Mucosa of descending colon (tissue), 3 donors: ENCODE results near the gene USP44. TPM values are rescaled to one million over a fixed set of nuclear protein-coding genes. Genes with fewer than 3 reads are reported as not detected.

Experiments used
- ATAC-seq: fragments of 200-7000 bp; cut with Tn5 transposase; one replicate; pipeline ENCODE4 v1.9.1; 2020; ENCODE audit warnings: mild to moderate bottlenecking, moderate library complexity
- DNase-seq, 3 donors: peaks; one replicate each; pipeline ENCODE4 v3.0.0-alpha.2; 2020
- H3K36me3 ChIP-seq: fragments of 200-600 bp; one replicate; pipeline ENCODE4 v1.8.0; 2021; ENCODE audit warnings: low read depth, mild to moderate bottlenecking
- H3K4me1 ChIP-seq: fragments of 200-600 bp; one replicate; pipeline ENCODE4 v1.8.0; 2021; ENCODE audit warnings: low read depth, mild to moderate bottlenecking
- H3K4me3 ChIP-seq: fragments of 200-600 bp; one replicate; pipeline ENCODE4 v1.8.0; 2021; ENCODE audit warnings: mild to moderate bottlenecking
- H3K9me3 ChIP-seq: fragments of 200-600 bp; one replicate; pipeline ENCODE4 v1.8.0; 2021; ENCODE audit warnings: mild to moderate bottlenecking
- CTCF ChIP-seq: fragments of 200-600 bp; IDR thresholded peaks from one replicate; pipeline ENCODE4 v1.8.0; 2022; ENCODE audit warnings: antibody characterized with exemption, mild to moderate bottlenecking
- intact Hi-C, 2 donors: fragments of 100-400 bp; cut with DNase I in 1 of 2; cut with micrococcal nuclease in 1 of 2; formaldehyde crosslinking; loops; one replicate each; pipeline versions ENCODE4 v1.11.0 to v1.11.1; 2022; cut with DNase I, micrococcal nuclease
- total RNA-seq, 3 donors: library from RNA; stranded (reverse); fragmentation: NEBNext Ultra II Directional in 2 of 3; extraction: Animal tissue kit (Norgen Biotek cat#: 25700) in 2 of 3; gene quantifications; one replicate each; pipeline versions ENCODE4 v1.2.1 to v1.2.4, GENCODE V29; 2021 to 2023
- donor health status: DM: no; HTN: no; CAD: no; lungs with moderate emphysema.
- donor health status: DM: no; HTN: no; CAD: no.
- donor health status: DM: no; HTN: yes; CAD: no.

USP44 gene
- total RNA-seq, 3 donors from 2014 or later: 0.20 to 1.7 (median 0.53) TPM

DNA sequence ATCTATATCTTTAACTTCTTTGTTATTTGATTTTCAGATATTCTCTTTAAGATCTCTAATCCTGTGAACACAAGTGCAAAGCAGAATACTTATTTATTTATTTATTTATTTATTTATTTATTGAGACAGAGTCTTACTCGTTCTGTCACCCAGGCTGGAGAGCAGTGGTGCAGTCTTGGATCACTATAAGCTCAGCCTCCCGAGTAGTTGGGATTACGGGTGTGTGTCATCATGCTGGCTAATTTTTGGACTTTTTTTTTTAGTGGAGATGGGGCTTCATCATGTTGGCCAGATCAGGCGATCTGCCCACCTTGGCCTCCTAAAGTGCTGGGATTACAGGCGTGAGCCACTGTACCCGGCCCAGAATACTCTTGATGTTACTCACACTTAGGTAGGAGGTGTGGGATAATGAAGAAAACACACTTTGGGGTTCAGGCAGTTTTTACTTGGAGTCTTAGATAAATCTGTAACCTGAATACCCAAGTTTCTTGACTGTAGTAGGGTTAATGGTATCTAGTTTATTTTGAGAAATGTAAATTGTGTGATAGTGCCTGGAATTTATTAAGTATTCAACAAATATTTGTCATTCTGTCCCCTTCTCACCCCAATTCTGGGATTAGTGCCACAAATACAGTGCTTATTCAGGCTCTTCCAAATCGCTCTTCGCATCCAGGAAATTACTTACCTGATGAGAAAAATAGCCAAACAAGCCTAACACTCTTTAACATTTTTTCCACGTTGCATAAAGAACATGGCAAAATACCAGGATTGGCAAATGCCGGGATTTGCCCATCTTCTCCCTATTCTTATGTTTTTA is 44.4 kb downstream of the USP44 start:
- H3K36me3 ChIP-seq: peaks cover 2% of the 10 kb centered on the region

GRCh38 chr12:95505039-95505438 is 46.2 kb downstream of the USP44 start:
- H3K4me3 ChIP-seq: no peak overlapping the region
- no peak for ATAC-seq
- no peaks in the 10 kb centered on the region for H3K9me3 ChIP-seq

More for the DNA sequence above, 44.4 kb downstream of the USP44 start:
- Histone ChIP-seq H3K4me3 (no peak overlapping the region), H3K9me3 (no peaks in the 10 kb centered on the region), H3K4me1 (no peaks in the 10 kb centered on the region)
- no peak for DNase-seq
- TF ChIP-seq CTCF: no peak
- intact Hi-C loops: no loop called here
- ATAC-seq: no peak

DNA sequence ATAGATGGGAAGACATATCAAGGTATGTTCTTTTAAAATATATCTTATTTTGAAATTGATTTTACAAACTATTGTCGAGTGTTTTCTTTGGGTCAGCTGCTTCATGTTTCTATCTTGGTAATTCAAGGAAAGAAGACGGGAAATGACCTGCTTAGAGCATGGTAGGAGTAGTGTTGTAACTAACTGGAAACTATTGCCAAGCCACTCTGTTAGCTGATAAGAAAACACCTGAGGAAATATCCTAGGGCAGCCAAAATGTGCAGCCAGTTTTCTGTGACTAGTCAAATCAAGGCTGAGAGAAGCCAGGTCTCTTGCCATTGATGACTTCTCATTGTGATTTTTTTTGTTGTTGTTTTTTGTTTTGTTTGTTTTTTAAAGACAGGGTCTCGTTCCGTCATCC is 47.1 kb downstream of the USP44 start:
- no peak for DNase-seq
- TF ChIP-seq CTCF: no peak
- Histone ChIP-seq H3K4me3 (no peak overlapping the region), H3K9me3 (no peaks in the 10 kb centered on the region), H3K4me1 (no peaks in the 10 kb centered on the region), H3K36me3 (no peaks in the 10 kb centered on the region)
- intact Hi-C loops: no loop called here
- ATAC-seq: no peak

More at GRCh38 chr12:95505039-95505438, 46.2 kb downstream of the USP44 start:
- no peak for DNase-seq
- TF ChIP-seq CTCF: no peak
- no peaks in the 10 kb centered on the region for H3K36me3 ChIP-seq
- intact Hi-C loops: no loop called here
- no peaks in the 10 kb centered on the region for H3K4me1 ChIP-seq

DNA sequence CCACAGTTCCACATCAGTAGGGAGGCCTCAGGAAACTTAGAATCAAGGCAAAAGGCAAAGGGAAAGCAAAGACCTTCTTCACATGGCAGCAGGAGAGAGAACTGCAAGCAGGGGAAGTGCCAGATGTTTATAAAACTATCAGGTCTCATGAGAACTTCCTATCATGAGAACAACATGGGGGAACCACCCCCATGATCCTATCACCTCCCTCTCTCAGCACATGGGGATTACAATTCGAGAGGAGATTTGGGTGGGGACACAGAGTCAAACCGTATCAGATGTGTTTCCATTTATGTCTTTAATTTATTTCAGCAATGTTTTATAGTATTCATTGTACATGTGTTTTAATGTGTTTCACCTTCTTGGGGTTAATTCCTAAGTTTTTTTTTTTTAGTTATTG is 51.5 kb downstream of the USP44 start:
- no peak for DNase-seq
- intact Hi-C loops: no loop called here
- Histone ChIP-seq H3K36me3 (no peaks in the 10 kb centered on the region), H3K4me1 (no peaks in the 10 kb centered on the region), H3K4me3 (no peak overlapping the region), H3K9me3 (no peaks in the 10 kb centered on the region)
- ATAC-seq: no peak
- no peak for TF ChIP-seq CTCF

GRCh38 chr12:95498968-95499367 is 52.3 kb downstream of the USP44 start:
- no peaks in the 10 kb centered on the region for H3K4me1 ChIP-seq
- intact Hi-C loops: no loop called here
- no peak overlapping the region for H3K4me3 ChIP-seq
- H3K36me3 ChIP-seq: no peaks in the 10 kb centered on the region
- H3K9me3 ChIP-seq: no peaks in the 10 kb centered on the region
- DNase-seq (no peak), ATAC-seq (no peak)
- no peak for TF ChIP-seq CTCF
